SK-N-SH treated with all-trans-retinoic acid at 6 μM for 48 hours (cell line): ENCODE measurements around the gene ABCC4.

Experiments used
- PATZ1 ChIP-seq: fragments of 250-450 bp; sonication (Bioruptor Pico); IDR thresholded peaks from 2 replicates; pipeline ENCODE4 v1.8.0; 2020; ENCODE audit warnings: mild to moderate bottlenecking, moderate library complexity, borderline replicate concordance
- SNAI2 ChIP-seq: fragments of 250-450 bp; sonication (Bioruptor Pico); IDR thresholded peaks from 2 replicates; pipeline ENCODE4 v1.5.0; 2020; ENCODE audit warnings: mild to moderate bottlenecking, moderate library complexity
- ZFP3 ChIP-seq: fragments of 250-450 bp; sonication (Bioruptor Pico); IDR thresholded peaks from 2 replicates; pipeline ENCODE4 v1.5.0; 2020; ENCODE audit warnings: mild to moderate bottlenecking, moderate library complexity

GRCh38 chr13:95235199-95235756 lies 66.0 kb downstream of the ABCC4 start:
- TF ChIP-seq PATZ1 (CRISPR knock-in tag) (no peak), ZFP3 (CRISPR knock-in tag) (no peak), SNAI2 (CRISPR knock-in tag) (no peak)
